Fibroblast of lung (primary cell): Measurements from ENCODE around the gene GPRC5C. TPM values are rescaled to one million over a fixed set of nuclear protein-coding genes. Genes with fewer than 3 reads are reported as not detected.

ENCODE experiments used
- DNase-seq, 2 donors: peaks; one replicate each; pipeline versions ENCODE4 v3.0.0 to v3.0.0-alpha.2; 2010; ENCODE audit warnings: low read depth in 2 of 2
- H2AFZ ChIP-seq: 2 replicates; pipeline ENCODE4 v1.5.1; 2012; ENCODE audit warnings: low read length, control low read depth, inconsistent platforms
- H3K27ac ChIP-seq: 2 replicates; pipeline ENCODE4 v1.5.1; 2011; ENCODE audit warnings: low read length, control low read depth; ENCODE audit not compliant: insufficient read depth
- H3K27me3 ChIP-seq: 2 replicates; pipeline ENCODE4 v1.5.1; 2011; ENCODE audit warnings: mild to moderate bottlenecking, low read length; ENCODE audit not compliant: control insufficient read depth, insufficient read depth
- H3K36me3 ChIP-seq: 2 replicates; pipeline ENCODE4 v1.5.1; 2011; ENCODE audit warnings: low read length; ENCODE audit not compliant: control insufficient read depth, insufficient read depth
- H3K4me1 ChIP-seq: 2 replicates; pipeline ENCODE4 v1.5.1; 2011; ENCODE audit warnings: low read length; ENCODE audit not compliant: control insufficient read depth, insufficient read depth; ENCODE audit errors: extremely low read depth
- H3K4me2 ChIP-seq: 2 replicates; pipeline ENCODE4 v1.5.1; 2011; ENCODE audit warnings: low read length, control low read depth; ENCODE audit not compliant: insufficient read depth; ENCODE audit errors: extremely low read depth
- H3K4me3 ChIP-seq, 4 experiments: fragments of 200-600 bp in 1 of 4; sonication (generic) in 1 of 4; replicated peaks in 1 of 4; 2 replicates each; pipeline ENCODE4 v1.5.1; 2011 to 2016; ENCODE audit warnings: low read length in 4 of 4, low read depth in 3 of 4, mild to moderate bottlenecking in 3 of 4, control low read depth in 2 of 4, inconsistent platforms in 1 of 4, mixed read lengths in 1 of 4; ENCODE audit not compliant: insufficient read depth in 1 of 4; ENCODE audit errors: control extremely low read depth in 1 of 4
- H3K79me2 ChIP-seq: 2 replicates; pipeline ENCODE4 v1.5.1; 2012; ENCODE audit warnings: mild to moderate bottlenecking, low read length, inconsistent platforms; ENCODE audit not compliant: control insufficient read depth, insufficient read depth
- H3K9ac ChIP-seq: 2 replicates; pipeline ENCODE4 v1.5.1; 2011; ENCODE audit warnings: mild to moderate bottlenecking, low read length, control low read depth; ENCODE audit not compliant: insufficient read depth
- H3K9me3 ChIP-seq: 2 replicates; pipeline ENCODE4 v1.5.1; 2012; ENCODE audit warnings: low read depth, low read length; ENCODE audit not compliant: control insufficient read depth, insufficient read depth
- H4K20me1 ChIP-seq: 2 replicates; pipeline ENCODE4 v1.5.1; 2011; ENCODE audit warnings: low read length; ENCODE audit not compliant: control insufficient read depth, insufficient read depth; ENCODE audit errors: extremely low read depth
- EZH2 ChIP-seq: IDR thresholded peaks from 2 replicates; pipeline ENCODE4 v1.5.1; 2012; ENCODE audit warnings: low read length, control low read depth, mild to moderate bottlenecking; ENCODE audit errors: missing control alignments
- polyA plus RNA-seq, 2 donors: library from polyadenylated mRNA; depleted of rRNA in 1 of 2; stranded (reverse) in 1 of 2; unstranded in 1 of 2; fragments of >200 nt; gene quantifications; 2 replicates each; pipeline ENCODE4 v1.2.1, GENCODE V29; 2011 to 2012; ENCODE audit warnings: missing spikeins in 1 of 2
- total RNA-seq: library from RNA; depleted of rRNA; stranded (reverse); fragments of >200 nt; gene quantifications from 2 replicates; pipeline ENCODE4 v1.2.1, GENCODE V29; 2014
- TF ChIP-seq, protein P1 (sequence below), 2 donors: IDR thresholded peaks in 1 of 2; conservative IDR thresholded peaks in 1 of 2; 1 replicate in 1 of 2; 2 replicates in 1 of 2; pipeline ENCODE4 v1.5.1; 2011 to 2012; ENCODE audit warnings: low read length in 2 of 2, control low read depth in 1 of 2, inconsistent platforms in 1 of 2, low read depth in 1 of 2, mild to moderate bottlenecking in 1 of 2

Gene GPRC5C
- total and polyA plus RNA-seq, 2 donors (not counting 1 experiment from before 2014, with no cell fraction given), result 0.11 to 1.5 TPM

DNA sequence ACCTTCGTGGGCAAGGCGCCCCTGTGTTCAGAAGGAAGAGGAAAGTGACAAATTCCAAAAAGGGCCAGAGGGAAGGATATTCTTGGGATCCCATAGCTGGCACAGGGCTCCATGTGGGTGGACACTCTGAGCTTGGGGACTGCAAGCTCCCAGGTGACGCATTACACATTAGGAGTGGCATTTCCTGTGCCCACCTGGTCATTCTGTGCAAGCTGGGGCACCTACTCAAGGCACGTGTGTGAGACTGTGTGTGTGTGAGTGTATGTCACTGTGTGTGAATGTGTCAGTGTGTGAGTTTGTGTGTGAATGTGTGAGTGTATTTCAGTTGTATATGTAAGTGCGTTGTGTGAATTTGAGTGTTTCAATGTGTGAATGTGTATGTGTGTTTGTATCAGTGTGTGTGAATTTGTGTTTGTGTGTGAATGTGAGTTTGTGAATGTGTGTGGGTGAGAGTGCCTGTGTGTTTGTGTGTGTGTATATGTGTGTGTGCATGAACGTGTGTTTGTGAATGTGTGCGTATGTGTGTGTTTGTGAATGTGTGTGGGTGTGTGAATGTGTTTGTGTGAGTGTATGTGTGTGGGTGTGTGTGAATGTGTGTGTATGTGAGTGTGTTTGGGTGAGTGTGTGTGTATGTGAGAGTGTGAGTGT, 33.0 kb downstream of the GPRC5C start:
- no peaks in the 10 kb centered on the region for H3K27me3 ChIP-seq
- no peak for DNase-seq
- TF ChIP-seq EZH2, result no peak
- TF ChIP-seq, protein P1, sequence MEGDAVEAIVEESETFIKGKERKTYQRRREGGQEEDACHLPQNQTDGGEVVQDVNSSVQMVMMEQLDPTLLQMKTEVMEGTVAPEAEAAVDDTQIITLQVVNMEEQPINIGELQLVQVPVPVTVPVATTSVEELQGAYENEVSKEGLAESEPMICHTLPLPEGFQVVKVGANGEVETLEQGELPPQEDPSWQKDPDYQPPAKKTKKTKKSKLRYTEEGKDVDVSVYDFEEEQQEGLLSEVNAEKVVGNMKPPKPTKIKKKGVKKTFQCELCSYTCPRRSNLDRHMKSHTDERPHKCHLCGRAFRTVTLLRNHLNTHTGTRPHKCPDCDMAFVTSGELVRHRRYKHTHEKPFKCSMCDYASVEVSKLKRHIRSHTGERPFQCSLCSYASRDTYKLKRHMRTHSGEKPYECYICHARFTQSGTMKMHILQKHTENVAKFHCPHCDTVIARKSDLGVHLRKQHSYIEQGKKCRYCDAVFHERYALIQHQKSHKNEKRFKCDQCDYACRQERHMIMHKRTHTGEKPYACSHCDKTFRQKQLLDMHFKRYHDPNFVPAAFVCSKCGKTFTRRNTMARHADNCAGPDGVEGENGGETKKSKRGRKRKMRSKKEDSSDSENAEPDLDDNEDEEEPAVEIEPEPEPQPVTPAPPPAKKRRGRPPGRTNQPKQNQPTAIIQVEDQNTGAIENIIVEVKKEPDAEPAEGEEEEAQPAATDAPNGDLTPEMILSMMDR (conservative IDR thresholded peaks at IDR 0.05 in 1 of 2, IDR thresholded peaks at IDR 0.05 in 1 of 2; ENCODE audit: low read depth in 1 of 2, low read length in 2 of 2), result no peak
- H3K9ac ChIP-seq, result no peak overlapping the region
- H3K4me2 ChIP-seq, result no peak overlapping the region
- H3K4me3 ChIP-seq, result no peak overlapping the region
- no peak overlapping the region for H3K27ac ChIP-seq
- H3K4me1 ChIP-seq, result no peaks in the 10 kb centered on the region
- no peak overlapping the region for H2AFZ ChIP-seq
- no peaks in the 10 kb centered on the region for H4K20me1 ChIP-seq
- H3K9me3 ChIP-seq, result no peaks in the 10 kb centered on the region
- no peaks in the 10 kb centered on the region for H3K36me3 ChIP-seq
- no peaks in the 10 kb centered on the region for H3K79me2 ChIP-seq

DNA sequence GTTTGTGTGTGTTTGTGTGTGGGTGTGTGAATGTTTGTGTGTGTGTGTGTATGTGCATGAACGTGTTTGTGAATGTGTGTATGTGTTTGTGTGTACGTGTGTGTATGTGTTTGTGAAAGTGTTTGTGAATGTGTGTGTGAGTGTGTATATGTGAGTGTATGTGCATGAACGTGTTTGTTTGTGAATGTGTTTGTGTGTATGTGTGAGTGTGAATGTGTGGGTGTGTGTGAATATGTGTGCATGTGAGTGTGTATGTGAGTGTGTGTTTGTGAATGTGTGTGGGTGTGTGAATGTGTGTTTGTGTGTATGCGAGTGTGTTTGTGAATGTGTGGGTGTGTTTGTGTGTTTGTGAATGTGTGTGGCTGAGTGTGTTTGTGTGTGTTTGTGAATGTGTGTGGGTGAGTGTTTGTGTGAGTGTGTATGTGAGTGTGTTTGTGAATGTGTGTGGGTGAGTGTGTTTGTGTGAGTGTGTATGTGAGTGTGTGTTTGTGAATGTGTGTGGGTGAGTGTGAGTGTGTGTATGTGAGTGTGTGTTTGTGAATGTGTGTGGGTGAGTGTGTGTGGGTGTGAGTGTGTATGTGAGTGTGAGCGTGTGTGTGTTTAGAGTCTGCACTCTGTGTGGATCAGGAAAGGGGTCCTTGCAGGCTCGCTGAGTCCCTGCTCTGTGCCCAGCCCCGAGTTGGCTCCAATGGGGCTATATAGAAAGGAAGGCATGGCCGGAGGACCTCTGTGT, 33.7 kb downstream of the GPRC5C start:
- H4K20me1 ChIP-seq, result no peaks in the 10 kb centered on the region
- H3K9me3 ChIP-seq, result no peaks in the 10 kb centered on the region
- no peaks in the 10 kb centered on the region for H3K79me2 ChIP-seq
- no peaks in the 10 kb centered on the region for H3K36me3 ChIP-seq
- no peak for DNase-seq
- H3K27ac ChIP-seq, result no peak overlapping the region
- no peak overlapping the region for H2AFZ ChIP-seq
- H3K9ac ChIP-seq, result no peak overlapping the region
- no peak overlapping the region for H3K4me3 ChIP-seq
- TF ChIP-seq, protein P1 (conservative IDR thresholded peaks at IDR 0.05 in 1 of 2, IDR thresholded peaks at IDR 0.05 in 1 of 2; ENCODE audit: low read depth in 1 of 2, low read length in 2 of 2), result no peak
- no peak for TF ChIP-seq EZH2
- H3K4me1 ChIP-seq, result no peaks in the 10 kb centered on the region
- no peak overlapping the region for H3K4me2 ChIP-seq
- H3K27me3 ChIP-seq, result no peaks in the 10 kb centered on the region

DNA sequence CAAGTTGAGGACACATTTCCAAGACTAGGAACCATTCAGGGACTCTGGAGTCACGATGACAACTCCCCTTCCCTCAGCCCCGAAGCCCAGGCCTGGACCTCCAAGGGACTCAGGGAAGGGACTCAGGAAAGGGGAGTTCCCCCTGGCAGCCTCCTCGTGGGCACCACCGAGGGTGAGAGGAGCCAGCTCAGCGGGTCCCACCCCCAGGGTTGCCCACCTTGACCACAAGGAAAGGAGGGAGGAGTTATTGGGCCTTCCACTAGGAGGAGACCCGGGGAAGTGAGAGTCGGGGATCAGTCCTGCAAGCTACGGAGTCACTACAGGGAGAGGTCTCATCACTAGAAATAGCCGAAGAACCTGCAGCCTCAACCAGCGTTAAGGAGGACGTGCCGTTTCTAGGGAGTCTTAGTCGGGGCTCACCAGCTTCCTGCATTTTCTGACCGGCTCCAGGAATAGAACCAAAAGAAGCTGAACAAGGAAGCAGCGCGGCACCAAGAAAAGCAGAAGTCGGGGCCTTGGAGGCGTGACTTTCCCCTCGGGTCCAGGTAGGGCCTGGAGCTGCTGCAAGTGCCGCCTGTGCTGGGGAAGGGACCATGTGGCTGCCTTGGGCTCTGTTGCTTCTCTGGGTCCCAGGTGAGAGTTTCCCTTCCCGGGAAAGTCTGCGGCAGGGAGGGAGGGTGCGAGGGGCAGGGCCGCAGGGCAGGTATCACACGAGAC, 34.4 kb downstream of the GPRC5C start, which contains the start of gene CD300A:
Gene CD300A, plus strand, starts transcription at position 524 of the 717 bp plus-strand sequence. Its CDS starts 70 bp downstream, at position 594.
- Histone ChIP-seq H3K79me2 (no peaks in the 10 kb centered on the region), H3K9me3 (no peaks in the 10 kb centered on the region), H2AFZ (no peak within 1 kb of the TSS), H3K36me3 (no peaks in the 10 kb centered on the region), H3K27ac (no peak within 1 kb of the TSS), H3K4me1 (no peaks in the 10 kb centered on the region), H3K9ac (no peak within 1 kb of the TSS), H3K4me3 (no peak within 1 kb of the TSS), H3K4me2 (no peak within 1 kb of the TSS), H4K20me1 (no peaks in the 10 kb centered on the region), H3K27me3 (no peaks in the 10 kb centered on the region)
- TF ChIP-seq EZH2, result no peak
- TF ChIP-seq, protein P1 (conservative IDR thresholded peaks at IDR 0.05 in 1 of 2, IDR thresholded peaks at IDR 0.05 in 1 of 2; ENCODE audit: low read depth in 1 of 2, low read length in 2 of 2), result no peak
- no peak for DNase-seq
